GM10847 (cell line): Measurements from ENCODE around the gene SOBP.

Experiments used
- POLR2A ChIP-seq: IDR thresholded peaks from 2 replicates; pipeline ENCODE4 v1.6.1; 2011; ENCODE audit not compliant: insufficient read length; ENCODE audit errors: extremely low read depth

The SOBP gene

GRCh38 chr6:107556082-107556481, 66.2 kb downstream of the SOBP start:
- no peak for TF ChIP-seq POLR2A

- TF ChIP-seq POLR2A: no peak
Measured at GRCh38 chr6:107557698-107558097, 67.8 kb downstream of the SOBP start.

GRCh38 chr6:107560657-107561056, 70.7 kb downstream of the SOBP start:
- no peak for TF ChIP-seq POLR2A

- no peak for TF ChIP-seq POLR2A
Measured at GRCh38 chr6:107561306-107561705, 71.4 kb downstream of the SOBP start.

GRCh38 chr6:107563694-107564588, 74.0 kb downstream of the SOBP start:
- TF ChIP-seq POLR2A: no peak

GRCh38 chr6:107564589-107564951, 74.7 kb downstream of the SOBP start:
- no peak for TF ChIP-seq POLR2A

GRCh38 chr6:107565165-107565723, 75.3 kb downstream of the SOBP start:
- no peak for TF ChIP-seq POLR2A

- no peak for TF ChIP-seq POLR2A
Measured at GRCh38 chr6:107567643-107568042, 77.7 kb downstream of the SOBP start.

- no peak for TF ChIP-seq POLR2A
Measured at GRCh38 chr6:107569473-107569872, 79.6 kb downstream of the SOBP start.

GRCh38 chr6:107571354-107571753, 81.4 kb downstream of the SOBP start:
- no peak for TF ChIP-seq POLR2A

GRCh38 chr6:107572886-107573285, 83.0 kb downstream of the SOBP start:
- TF ChIP-seq POLR2A: no peak

- TF ChIP-seq POLR2A: no peak
Measured at GRCh38 chr6:107574856-107575255, 84.9 kb downstream of the SOBP start.

- no peak for TF ChIP-seq POLR2A
Measured at GRCh38 chr6:107576852-107577251, 86.9 kb downstream of the SOBP start.

- TF ChIP-seq POLR2A: no peak
Measured at GRCh38 chr6:107578642-107579341, 88.9 kb downstream of the SOBP start.

GRCh38 chr6:107579456-107580056, 89.6 kb downstream of the SOBP start:
- TF ChIP-seq POLR2A: no peak

- no peak for TF ChIP-seq POLR2A
Measured at GRCh38 chr6:107582086-107582485, 92.2 kb downstream of the SOBP start.
